Right lobe of liver (tissue), 6 donors: ENCODE results near the gene CAMTA1. TPM values are rescaled to one million over a fixed set of nuclear protein-coding genes. Genes with fewer than 3 reads are reported as not detected.

ENCODE experiments used
- ATAC-seq, 4 donors: fragments of 200-7000 bp; cut with Tn5 transposase; one replicate each; pipeline ENCODE4 v1.9.1; 2020; ENCODE audit warnings: mild to moderate bottlenecking in 4 of 4, moderate library complexity in 4 of 4
- DNase-seq, 3 donors: peaks; one replicate each; pipeline ENCODE4 v3.0.0-alpha.2; 2020
- H3K27ac ChIP-seq, 3 donors: fragments of 200-600 bp; one replicate each; pipeline ENCODE4 v1.8.0; 2022
- H3K27me3 ChIP-seq, 2 donors: fragments of 200-600 bp; one replicate each; pipeline ENCODE4 v1.8.0; 2022
- H3K36me3 ChIP-seq, 4 donors: fragments of 200-600 bp; sonication (generic) in 1 of 4; one replicate each; pipeline versions ENCODE4 v1.5.1 to v1.8.0; 2017 to 2022; ENCODE audit warnings: control low read depth in 1 of 4
- H3K4me1 ChIP-seq, 4 donors: fragments of 200-600 bp; sonication (generic) in 1 of 4; one replicate each; pipeline versions ENCODE4 v1.5.1 to v1.8.0; 2017 to 2022; ENCODE audit warnings: control low read depth in 1 of 4
- H3K4me3 ChIP-seq, 3 donors: fragments of 200-600 bp; one replicate each; pipeline ENCODE4 v1.8.0; 2022
- H3K9me3 ChIP-seq, 4 donors: fragments of 200-600 bp; sonication (generic) in 1 of 4; one replicate each; pipeline versions ENCODE4 v1.5.1 to v1.8.0; 2017 to 2022; ENCODE audit warnings: control low read depth in 1 of 4
- CTCF ChIP-seq, 4 donors: fragments of 200-600 bp in 3 of 4; fragments of 450-650 bp in 1 of 4; IDR thresholded peaks; one replicate each; pipeline versions ENCODE4 v1.5.1 to v1.8.0; 2016 to 2022; ENCODE audit warnings: antibody characterized with exemption in 4 of 4, mild to moderate bottlenecking in 2 of 4
- POLR2A ChIP-seq: fragments of 450-650 bp; IDR thresholded peaks from one replicate; pipeline ENCODE4 v1.6.1; 2017; ENCODE audit warnings: antibody characterized with exemption, mild to moderate bottlenecking
- WGBS: methylation state at CpG from one replicate; pipeline ENCODE4 v1.1.6; 2018; ENCODE audit warnings: low coverage, low lambda C conversion rate; ENCODE audit not compliant: insufficient coverage; ENCODE audit errors: missing lambda C conversion rate; 5-methylcytosine and 5-hydroxymethylcytosine counted together
- intact Hi-C, 2 donors: fragments of 100-400 bp; cut with DNase I; formaldehyde crosslinking; loops; one replicate each; pipeline versions ENCODE4 v1.11.2 to v1.14.1; 2022
- total RNA-seq, 6 experiments: library from RNA; depleted of rRNA in 2 of 6; stranded (reverse); fragments of >200 nt in 2 of 6; fragmentation: NEBNext Ultra II Directional in 3 of 6; extraction: Animal tissue kit (Norgen Biotek cat#: 25700) in 3 of 6; gene quantifications; one replicate each; pipeline versions ENCODE4 v1.1.0 to v1.2.4, GENCODE V29; 2016 to 2023
- donor health status: DM: no; HTN: yes; CAD: no.
- donor health status: DM: no; HTN: no; CAD: no.
- donor health status: DM: no; HTN: no; CAD: no.
- donor health status: DM: no; HTN: yes; CAD: no.
- donor health status: DM: no; HTN: yes; CAD: no.

The CAMTA1 gene
- total RNA-seq, 6 experiments from 2014 or later, result 32.3 to 49.4 (median 37.2) TPM

GRCh38 chr1:7389201-7389905 is 604.1 kb downstream of the CAMTA1 start:
- ATAC-seq (peak in 1 of 4 donors; percentile 25), DNase-seq (peak in 1 of 3 donors; percentile 28)
- Histone ChIP-seq H3K27me3 (no peaks in the 10 kb centered on the region), H3K4me3 (no peak overlapping the region), H3K4me1 (no peaks in the 10 kb centered on the region), H3K36me3 (no peaks in the 10 kb centered on the region), H3K9me3 (no peaks in the 10 kb centered on the region), H3K27ac (no peak overlapping the region)
- TF ChIP-seq CTCF (IDR thresholded peaks at IDR 0.05), result no peak
- TF ChIP-seq POLR2A, result no peak
- 40% methylated on average over 9 of the region's 13 CpGs for WGBS
- intact Hi-C loops, result no loop called here

GRCh38 chr1:7389906-7390603 is 604.8 kb downstream of the CAMTA1 start:
- WGBS, result 77% methylated on average over 8 of the region's 15 CpGs
- peak in 1 of 4 donors; percentile 12 for ATAC-seq
- Histone ChIP-seq H3K27ac (no peak overlapping the region), H3K4me3 (no peak overlapping the region), H3K27me3 (no peaks in the 10 kb centered on the region), H3K36me3 (no peaks in the 10 kb centered on the region), H3K9me3 (no peaks in the 10 kb centered on the region), H3K4me1 (no peaks in the 10 kb centered on the region)
- peak in 1 of 3 donors; percentile 42 for DNase-seq
- intact Hi-C loops, result no loop called here
- TF ChIP-seq POLR2A, result no peak
- no peak for TF ChIP-seq CTCF (IDR thresholded peaks at IDR 0.05)

GRCh38 chr1:7390604-7391000 is 605.3 kb downstream of the CAMTA1 start:
- Histone ChIP-seq H3K27ac (no peak overlapping the region), H3K27me3 (no peaks in the 10 kb centered on the region), H3K36me3 (no peaks in the 10 kb centered on the region), H3K4me3 (no peak overlapping the region), H3K4me1 (no peaks in the 10 kb centered on the region), H3K9me3 (no peaks in the 10 kb centered on the region)
- DNase-seq (no peak), ATAC-seq (no peak)
- WGBS, result 87% methylated on average over 3 of the region's 7 CpGs
- TF ChIP-seq CTCF (IDR thresholded peaks at IDR 0.05), result no peak
- TF ChIP-seq POLR2A, result no peak
- intact Hi-C loops, result no loop called here

- Histone ChIP-seq H3K27me3 (no peaks in the 10 kb centered on the region), H3K9me3 (no peaks in the 10 kb centered on the region), H3K4me1 (no peaks in the 10 kb centered on the region), H3K27ac (no peak overlapping the region), H3K36me3 (no peaks in the 10 kb centered on the region), H3K4me3 (no peak overlapping the region)
- ATAC-seq, result no peak
- no peak for TF ChIP-seq POLR2A
- TF ChIP-seq CTCF (IDR thresholded peaks at IDR 0.05), result no peak
- intact Hi-C loops, result no loop called here
- DNase-seq, result no peak
- WGBS, result 60% methylated on average over 1 of the region's 1 CpG
These were observed 607.9 kb downstream of the CAMTA1 start for GRCh38 chr1:7393136-7393535.
